Measurements from ENCODE around the gene SEPTIN12.

SEPTIN12 gene

DNA sequence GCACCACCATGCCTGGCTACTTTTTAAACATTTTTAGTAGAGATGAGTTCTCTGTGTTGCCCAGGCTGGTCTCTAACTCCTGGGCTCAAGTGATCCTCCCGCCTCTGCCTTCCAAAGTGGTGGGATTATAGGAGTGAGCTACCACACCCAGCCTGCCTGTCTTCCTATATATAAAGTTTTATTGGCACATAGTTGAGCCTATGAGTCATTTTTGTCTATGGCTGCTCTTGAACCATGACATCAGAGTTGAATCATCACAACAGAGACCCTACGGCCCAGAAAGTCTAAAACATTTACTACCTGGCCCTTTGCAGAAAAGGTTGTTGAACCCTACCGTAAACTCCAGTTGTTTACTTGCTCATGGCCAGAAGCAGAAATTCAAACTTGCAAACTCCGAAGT lies 7.9 kb downstream of the SEPTIN12 start:
- TF ChIP-seq, protein P1, sequence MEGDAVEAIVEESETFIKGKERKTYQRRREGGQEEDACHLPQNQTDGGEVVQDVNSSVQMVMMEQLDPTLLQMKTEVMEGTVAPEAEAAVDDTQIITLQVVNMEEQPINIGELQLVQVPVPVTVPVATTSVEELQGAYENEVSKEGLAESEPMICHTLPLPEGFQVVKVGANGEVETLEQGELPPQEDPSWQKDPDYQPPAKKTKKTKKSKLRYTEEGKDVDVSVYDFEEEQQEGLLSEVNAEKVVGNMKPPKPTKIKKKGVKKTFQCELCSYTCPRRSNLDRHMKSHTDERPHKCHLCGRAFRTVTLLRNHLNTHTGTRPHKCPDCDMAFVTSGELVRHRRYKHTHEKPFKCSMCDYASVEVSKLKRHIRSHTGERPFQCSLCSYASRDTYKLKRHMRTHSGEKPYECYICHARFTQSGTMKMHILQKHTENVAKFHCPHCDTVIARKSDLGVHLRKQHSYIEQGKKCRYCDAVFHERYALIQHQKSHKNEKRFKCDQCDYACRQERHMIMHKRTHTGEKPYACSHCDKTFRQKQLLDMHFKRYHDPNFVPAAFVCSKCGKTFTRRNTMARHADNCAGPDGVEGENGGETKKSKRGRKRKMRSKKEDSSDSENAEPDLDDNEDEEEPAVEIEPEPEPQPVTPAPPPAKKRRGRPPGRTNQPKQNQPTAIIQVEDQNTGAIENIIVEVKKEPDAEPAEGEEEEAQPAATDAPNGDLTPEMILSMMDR (IDR thresholded peaks at IDR 0.05; ENCODE audit: control extremely low read depth, extremely low read depth, low read depth, missing control alignments) = no peak
- DNase-seq (ENCODE audit: extremely low spot score) = no peak
- ChIA-PET CTCF (interaction anchor here (0.9 kb wide), 1 partner anchor 14 kb away, joined by 3 read pairs; no protein-coding TSS in a partner anchor), POLR2A (no interaction called here)

- POLR2A ChIA-PET = no interaction called here
- no peak for DNase-seq (ENCODE audit: extremely low spot score)
- TF ChIP-seq, protein P1 (IDR thresholded peaks at IDR 0.05; ENCODE audit: control extremely low read depth, extremely low read depth, low read depth, missing control alignments) = no peak
- CTCF ChIA-PET = interaction anchor here (1.0 kb wide), 1 partner anchor 9 kb away, joined by 4 read pairs; no protein-coding TSS in a partner anchor
Measured at GRCh38 chr16:4778050-4778392, 10.1 kb downstream of the SEPTIN12 start.

- TF ChIP-seq, protein P1 (IDR thresholded peaks at IDR 0.05; ENCODE audit: control extremely low read depth, extremely low read depth, low read depth, missing control alignments) = no peak
- DNase-seq (ENCODE audit: extremely low spot score) = no peak
- ChIA-PET POLR2A (no interaction called here), CTCF (interaction anchor here (1.0 kb wide), 1 partner anchor 9 kb away, joined by 4 read pairs; no protein-coding TSS in a partner anchor)
Measured at GRCh38 chr16:4777339-4778049, 10.7 kb downstream of the SEPTIN12 start.

- POLR2A ChIA-PET = no interaction called here
- no peak for DNase-seq (ENCODE audit: extremely low spot score)
- TF ChIP-seq, protein P1 (IDR thresholded peaks at IDR 0.05; ENCODE audit: control extremely low read depth, extremely low read depth, low read depth, missing control alignments) = no peak
- CTCF ChIA-PET = no interaction called here
Measured at GRCh38 chr16:4776141-4776705, 11.9 kb downstream of the SEPTIN12 start.

GRCh38 chr16:4775005-4775404 lies 13.1 kb downstream of the SEPTIN12 start:
- no peak for DNase-seq (ENCODE audit: extremely low spot score)
- TF ChIP-seq, protein P1 (IDR thresholded peaks at IDR 0.05; ENCODE audit: control extremely low read depth, extremely low read depth, low read depth, missing control alignments) = no peak
- POLR2A ChIA-PET = no interaction called here
- CTCF ChIA-PET = no interaction called here

DNA sequence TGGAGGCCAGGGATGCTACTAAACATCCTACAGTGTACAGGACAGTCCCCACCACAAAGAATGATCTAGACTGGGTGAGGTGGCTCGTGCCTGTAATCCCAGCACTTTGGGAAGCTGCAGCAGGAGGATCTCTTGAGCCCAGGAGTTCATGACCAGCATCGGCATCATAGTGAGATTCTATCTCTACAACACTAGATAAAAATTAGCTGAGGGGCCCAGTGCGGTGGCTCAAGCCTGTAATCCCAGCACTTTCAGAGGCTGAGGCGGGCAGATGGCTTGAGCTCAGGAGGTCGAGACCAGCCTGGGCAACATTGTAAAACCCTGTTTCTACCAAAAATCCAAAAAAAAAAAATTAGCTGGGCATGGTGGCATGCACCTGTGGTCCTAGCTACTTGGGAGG lies 15.8 kb downstream of the SEPTIN12 start:
- ChIA-PET POLR2A (interaction anchor here (1.4 kb wide), 1 partner anchor 29 kb away, joined by 3 read pairs; no protein-coding TSS in a partner anchor), CTCF (no interaction called here)

More for the DNA sequence above, 15.8 kb downstream of the SEPTIN12 start:
- DNase-seq (ENCODE audit: extremely low spot score) = no peak
- TF ChIP-seq, protein P1 (IDR thresholded peaks at IDR 0.05; ENCODE audit: control extremely low read depth, extremely low read depth, low read depth, missing control alignments) = no peak

All from GM10248 (cell line).